ENCODE data around the gene LRCH1.
"Not testable (repeated sequence)": the region's sequence is repeated elsewhere in the genome, so short reads cannot be mapped to it uniquely, and the experiment has no call there.

The LRCH1 gene

GRCh38 chr13:46761866-46762265 lies 208.9 kb downstream of the LRCH1 start:
- DNase-seq, result no peak

DNA sequence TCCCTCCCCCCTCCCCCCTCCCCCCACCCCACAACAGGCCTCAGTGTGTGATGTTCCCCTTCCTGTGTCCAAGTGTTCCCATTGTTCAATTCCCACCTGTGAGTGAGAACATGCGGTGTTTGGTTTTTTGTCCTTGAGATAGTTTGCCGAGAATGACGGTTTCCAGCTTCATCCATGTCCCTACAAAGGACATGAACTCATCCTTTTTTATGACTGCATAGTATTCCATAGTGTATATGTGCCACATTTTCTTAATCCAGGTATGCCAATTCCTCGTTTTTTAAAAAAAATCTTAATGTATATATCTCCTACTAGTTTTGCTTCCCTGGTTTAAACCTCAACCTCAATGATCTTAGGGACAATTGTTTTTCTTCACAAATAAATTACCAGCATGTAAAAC lies 217.0 kb downstream of the LRCH1 start:
- not testable (repeated sequence) for DNase-seq

- no peak for DNase-seq
Measured at GRCh38 chr13:46771693-46772092, 218.7 kb downstream of the LRCH1 start.

GRCh38 chr13:46773541-46773940 lies 220.6 kb downstream of the LRCH1 start:
- DNase-seq, result no peak

- DNase-seq, result no peak
Measured at GRCh38 chr13:46775385-46776107, 222.6 kb downstream of the LRCH1 start.

- no peak for DNase-seq
Measured at GRCh38 chr13:46778095-46778494, 225.1 kb downstream of the LRCH1 start.

DNA sequence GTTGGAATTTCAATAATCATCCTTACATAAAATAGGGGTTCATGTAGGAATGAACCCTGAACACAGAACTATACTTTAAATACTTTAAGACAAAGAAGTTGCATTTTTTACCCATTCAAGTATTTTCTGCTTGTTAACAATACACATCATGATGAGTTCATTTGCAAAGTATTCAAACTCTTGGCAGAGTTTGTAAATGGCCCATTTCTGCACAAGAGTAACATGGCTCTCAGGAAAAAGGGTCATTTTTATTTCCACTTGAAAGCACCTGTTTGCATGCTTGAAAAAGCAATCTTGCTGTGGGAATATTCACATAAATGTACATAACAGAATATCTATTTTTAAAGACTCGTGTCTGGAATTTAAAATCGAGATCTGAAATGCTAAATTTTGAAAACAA lies 225.9 kb downstream of the LRCH1 start:
- DNase-seq, result no peak

GRCh38 chr13:46782066-46782465 lies 229.1 kb downstream of the LRCH1 start:
- DNase-seq, result no peak

DNA sequence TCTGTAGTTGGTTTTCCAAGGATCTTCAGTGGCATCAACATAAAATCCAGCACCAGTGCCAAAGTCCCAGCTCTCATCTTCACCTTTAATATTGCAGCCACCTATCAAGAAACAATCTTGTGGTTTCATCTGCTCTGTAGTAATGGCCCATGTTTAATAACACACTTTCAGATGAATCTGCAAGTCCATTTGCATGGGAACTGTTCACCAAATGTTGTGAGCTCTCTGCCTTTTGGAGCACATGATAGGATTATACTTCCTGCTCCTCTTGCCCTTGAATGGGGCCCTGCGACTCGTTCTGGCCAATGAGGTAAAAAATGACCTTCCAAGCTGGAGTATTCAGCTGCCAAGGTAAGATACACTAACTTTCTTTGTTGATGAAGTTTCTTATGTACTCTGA lies 229.7 kb downstream of the LRCH1 start:
- DNase-seq, result no peak

DNA sequence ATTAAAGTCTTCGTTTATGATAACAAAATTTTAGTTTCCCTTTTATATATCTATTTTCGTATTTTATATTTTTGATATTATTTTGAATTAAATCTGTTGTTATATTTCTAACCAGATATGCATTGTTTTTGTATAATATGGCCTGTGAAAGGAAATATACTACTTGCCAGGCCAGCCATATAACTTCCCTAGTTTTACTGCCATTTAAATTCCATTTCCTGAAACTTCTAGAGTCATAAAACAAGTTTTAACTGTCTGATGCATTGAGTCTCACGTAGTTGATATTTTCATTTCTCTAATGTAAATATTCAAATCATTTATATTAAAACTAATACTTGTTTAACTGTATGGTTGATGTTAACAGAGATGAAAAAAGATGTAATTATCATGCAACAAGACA lies 230.5 kb downstream of the LRCH1 start:
- DNase-seq, result no peak

DNA sequence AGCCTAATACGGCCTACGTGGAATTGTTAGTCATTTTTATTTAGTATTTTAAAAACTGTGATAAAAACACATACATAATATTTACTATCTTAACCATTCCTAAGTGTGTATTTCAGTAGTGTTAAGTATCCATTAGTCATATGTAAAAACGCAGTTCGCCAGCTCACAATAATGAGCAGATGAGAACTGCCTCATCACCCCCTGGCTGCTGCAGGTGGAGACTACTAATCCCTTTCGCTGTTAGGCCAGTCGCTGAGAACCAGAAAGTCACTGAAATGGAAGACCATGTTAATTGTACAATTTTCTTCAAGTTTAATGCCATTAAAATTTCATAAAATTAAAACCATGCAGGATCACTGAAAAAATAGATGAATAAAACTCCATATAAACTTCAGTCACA lies 242.4 kb downstream of the LRCH1 start:
- no peak for DNase-seq

DNA sequence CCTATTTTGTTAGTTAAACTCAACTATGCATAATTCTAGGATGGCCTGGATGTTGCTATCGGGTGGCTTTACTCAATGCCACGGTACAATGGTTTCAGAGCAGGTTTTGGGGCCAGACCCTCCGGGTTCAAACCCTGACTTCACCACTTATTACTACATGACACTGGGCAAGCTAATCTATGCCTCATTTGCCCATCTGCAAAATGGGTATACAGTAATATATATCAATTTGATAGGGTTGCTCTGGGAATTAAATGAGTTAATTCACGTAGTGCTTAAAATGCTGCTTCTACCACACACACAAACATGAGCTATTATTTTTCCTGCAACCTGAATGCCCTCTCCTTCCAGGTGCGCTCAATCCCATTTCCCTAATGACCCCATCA lies 243.2 kb downstream of the LRCH1 start:
- no peak for DNase-seq

DNA sequence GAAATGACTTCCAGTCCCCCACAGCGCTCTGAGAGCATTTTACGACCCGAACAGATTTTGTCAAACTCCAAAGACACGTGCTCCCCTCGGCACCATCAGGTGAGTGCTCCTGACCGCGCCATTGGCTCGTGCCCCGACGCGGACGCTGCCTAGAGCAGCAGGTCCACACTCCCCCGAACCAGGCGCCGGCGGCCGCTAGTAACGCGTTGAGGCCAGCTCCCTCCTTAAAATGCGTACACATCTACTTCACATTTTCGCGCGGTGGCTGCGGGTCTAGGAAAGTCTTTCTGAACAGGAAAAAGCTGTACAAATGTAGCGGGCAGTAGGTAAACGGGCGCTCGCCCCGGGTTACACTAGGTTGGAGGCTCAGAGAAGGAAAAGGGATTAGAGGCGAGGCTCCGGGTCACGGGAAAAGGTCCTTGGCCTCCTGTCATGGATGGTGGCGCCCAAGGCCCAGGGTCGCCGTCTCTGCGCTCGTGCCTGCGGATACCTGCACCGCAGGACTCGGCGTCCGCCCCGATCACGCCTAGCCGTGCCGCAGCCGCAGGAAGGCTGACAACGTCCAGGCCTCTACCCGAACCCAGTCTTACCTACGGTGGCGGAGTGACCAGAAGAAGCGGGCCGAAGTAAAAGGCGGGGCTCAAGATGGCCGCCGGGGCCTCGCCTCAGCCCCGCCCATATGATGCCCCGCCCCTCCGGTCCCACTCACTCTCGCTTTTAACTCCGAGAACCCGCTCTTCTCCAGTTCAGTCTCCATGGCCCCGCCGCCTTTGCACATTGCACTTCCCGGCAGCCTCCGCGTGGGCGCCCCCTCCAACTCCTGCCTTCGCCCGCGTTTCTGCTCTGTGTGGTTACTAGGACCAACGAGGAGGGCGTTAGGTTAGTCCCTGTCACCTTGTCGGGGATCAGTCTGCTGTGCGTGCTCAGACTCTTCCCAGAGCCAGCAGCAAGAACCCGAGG lies 243.8 kb downstream of the LRCH1 start, which contains the start of gene ESD:
Gene ESD, minus strand, starts transcription at position 647 of the 960 bp plus-strand sequence. CDS start 5,748 bp downstream, outside the sequence.
- DNase-seq, result peak; percentile 91 to 92

DNA sequence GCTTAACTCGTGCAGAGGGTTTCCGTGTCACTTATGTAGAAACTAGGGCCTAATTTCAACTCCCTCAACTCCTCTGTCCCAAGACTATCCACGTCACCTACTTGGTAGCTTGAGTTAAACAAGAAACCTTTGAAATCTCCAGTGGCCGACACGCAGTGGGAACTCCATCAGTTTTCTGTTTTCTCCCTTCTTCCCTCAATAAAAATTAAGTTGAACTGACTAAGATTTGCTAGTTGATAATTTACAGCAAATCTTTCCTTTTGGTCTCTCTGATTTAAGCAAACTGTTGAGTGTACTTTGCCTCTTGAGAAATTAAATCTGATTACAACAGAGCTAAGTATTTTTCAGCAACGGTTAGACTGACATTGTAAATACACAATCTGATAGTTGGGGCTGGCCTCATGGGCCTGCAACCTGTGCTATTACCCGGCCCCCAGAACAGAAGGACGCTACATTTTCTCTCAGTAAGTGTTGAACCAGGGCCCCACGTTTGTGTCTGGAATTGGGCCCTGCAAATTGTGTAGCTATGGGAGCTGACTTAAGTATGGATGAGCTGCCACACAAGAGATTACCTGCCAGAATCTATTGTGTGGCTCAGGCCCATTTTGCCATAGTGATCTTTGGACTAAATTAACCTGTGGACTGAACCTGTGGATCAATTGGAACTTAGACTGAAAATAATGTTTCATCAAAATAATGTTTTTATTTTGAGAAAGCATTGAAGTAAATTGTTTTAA lies 244.7 kb downstream of the LRCH1 start:
- no peak for DNase-seq

- DNase-seq, result no peak
Measured at GRCh38 chr13:46799139-46799538, 246.2 kb downstream of the LRCH1 start.

DNA sequence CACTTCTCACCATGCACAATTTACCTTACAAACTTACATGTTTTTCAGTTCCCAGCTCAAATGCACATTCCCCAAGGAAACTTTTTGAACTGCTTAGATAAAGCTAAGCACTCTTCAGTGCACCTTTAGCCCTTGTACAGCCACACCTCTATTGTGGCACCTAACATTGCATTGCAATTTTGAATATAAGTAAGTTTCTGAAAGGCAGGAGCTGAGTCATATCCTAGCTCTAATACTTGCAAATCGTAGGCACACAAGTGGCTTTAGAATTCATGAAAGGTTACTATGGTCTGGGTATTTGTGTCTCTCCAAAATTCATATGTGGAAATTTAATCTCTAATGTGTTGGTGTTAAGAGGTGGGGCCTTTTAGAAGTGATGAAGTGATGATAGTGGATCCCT lies 248.9 kb downstream of the LRCH1 start:
- no peak for DNase-seq

Measured in activated CD4-positive, alpha-beta T cell treated with anti-CD3 and anti-CD28 coated beads, Interleukin-2, amount 50 U/mL, for 4 hours (primary cell).